Stimulated activated naive B cell treated with anti-CD40 and anti-IgM and Interleukin-4, amounts not matched to agents 10 μg/mL and 1 μg/mL and 100 μg/mL, for 72 hours (primary cell): ENCODE measurements around the gene GPR6.
A peak's percentile ranks its signal among the peaks of the same experiment; 100 is the strongest.

Source experiments
- ATAC-seq, 2 donors: fragments of 150-1000 bp; cut with Tn5 transposase; replicated peaks; 2 replicates each; pipeline ENCODE4 v1.10.0; 2021; ENCODE audit warnings: moderate library complexity in 1 of 2
- DNase-seq: peaks from one replicate; pipeline ENCODE4 v3.0.0; 2021
- H3K27ac Mint-ChIP-seq: one replicate; pipeline ENCODE4 v1.8.0; 2022; ENCODE audit warnings: mild to moderate bottlenecking, mixed read lengths
- H3K27me3 Mint-ChIP-seq, 2 donors: one replicate each; pipeline ENCODE4 v1.8.0; 2022; ENCODE audit warnings: mixed read lengths in 2 of 2
- H3K36me3 Mint-ChIP-seq, 2 donors: one replicate each; pipeline ENCODE4 v1.8.0; 2022; ENCODE audit warnings: mixed read lengths in 2 of 2, mild to moderate bottlenecking in 1 of 2
- H3K4me1 Mint-ChIP-seq, 2 donors: one replicate each; pipeline ENCODE4 v1.8.0; 2022; ENCODE audit warnings: mixed read lengths in 2 of 2, mild to moderate bottlenecking in 1 of 2
- H3K4me3 Mint-ChIP-seq, 2 donors: one replicate each; pipeline ENCODE4 v1.8.0; 2022; ENCODE audit warnings: mild to moderate bottlenecking in 2 of 2, mixed read lengths in 2 of 2, moderate library complexity in 1 of 2
- H3K9me3 Mint-ChIP-seq, 2 donors: one replicate each; pipeline ENCODE4 v1.8.0; 2022; ENCODE audit warnings: mixed read lengths in 2 of 2, mild to moderate bottlenecking in 1 of 2

The GPR6 gene, protein sequence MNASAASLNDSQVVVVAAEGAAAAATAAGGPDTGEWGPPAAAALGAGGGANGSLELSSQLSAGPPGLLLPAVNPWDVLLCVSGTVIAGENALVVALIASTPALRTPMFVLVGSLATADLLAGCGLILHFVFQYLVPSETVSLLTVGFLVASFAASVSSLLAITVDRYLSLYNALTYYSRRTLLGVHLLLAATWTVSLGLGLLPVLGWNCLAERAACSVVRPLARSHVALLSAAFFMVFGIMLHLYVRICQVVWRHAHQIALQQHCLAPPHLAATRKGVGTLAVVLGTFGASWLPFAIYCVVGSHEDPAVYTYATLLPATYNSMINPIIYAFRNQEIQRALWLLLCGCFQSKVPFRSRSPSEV

DNA sequence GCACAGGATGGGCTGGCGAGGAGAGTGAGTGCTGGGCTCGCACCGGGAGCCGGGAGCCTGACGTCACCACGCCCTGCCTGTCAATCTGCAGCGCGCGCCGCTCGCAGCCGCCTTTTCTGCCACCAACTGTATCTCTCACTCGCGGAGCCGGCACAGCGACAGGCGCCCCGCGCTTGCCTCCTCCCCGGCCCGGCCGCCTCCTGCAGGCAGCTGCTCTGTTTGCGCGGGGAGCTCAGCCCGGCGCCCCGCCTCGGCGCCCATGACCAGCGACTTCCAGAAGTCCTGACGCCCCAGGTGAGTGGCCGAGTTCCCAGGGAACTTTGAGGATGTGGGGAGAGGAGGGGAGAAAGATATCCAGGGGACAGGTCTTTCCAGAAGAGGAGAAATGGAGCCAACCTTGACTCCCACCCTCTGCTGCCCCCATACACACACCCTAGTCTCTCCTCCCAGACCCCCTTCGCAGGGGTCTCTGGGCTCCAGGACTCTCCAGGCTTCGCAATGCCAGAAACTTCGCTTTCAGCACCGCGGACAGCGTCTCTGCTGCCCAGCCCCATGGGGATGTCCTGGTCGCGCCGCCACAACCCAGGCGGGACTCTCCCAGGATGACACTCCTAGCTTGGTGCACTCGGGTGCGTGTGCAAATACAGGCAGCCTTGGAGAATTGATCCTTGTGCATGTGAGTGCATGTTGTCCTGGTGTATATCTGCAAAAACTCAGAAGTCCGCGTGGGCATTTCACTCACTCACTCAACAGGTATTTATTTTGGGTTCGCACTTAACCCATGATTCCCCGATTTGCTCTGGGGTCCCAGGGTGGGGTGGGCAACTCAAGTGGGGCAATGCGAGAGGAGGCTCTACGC is at the start of gene GPR6:
Gene GPR6 (plus strand): TSS at position 138 of the 859 bp plus-strand sequence. CDS start 802 bp downstream, outside the sequence.
- DNase-seq = peak; percentile 9
- peaks cover 0 to 15% of the 10 kb centered on the region in 2 donors for H3K4me1 Mint-ChIP-seq
- H3K9me3 Mint-ChIP-seq = peaks cover 0 to 7% of the 10 kb centered on the region in 2 donors
- H3K27me3 Mint-ChIP-seq = peaks cover 51 to 88% of the 10 kb centered on the region in 2 donors
- ATAC-seq = peak; percentile 71
- H3K4me3 Mint-ChIP-seq = peak within 1 kb of the TSS in 1 of 2 donors; percentile 26
- no peak within 1 kb of the TSS for H3K27ac Mint-ChIP-seq
- H3K36me3 Mint-ChIP-seq = peaks cover 2 to 3% of the 10 kb centered on the region in 2 donors

DNA sequence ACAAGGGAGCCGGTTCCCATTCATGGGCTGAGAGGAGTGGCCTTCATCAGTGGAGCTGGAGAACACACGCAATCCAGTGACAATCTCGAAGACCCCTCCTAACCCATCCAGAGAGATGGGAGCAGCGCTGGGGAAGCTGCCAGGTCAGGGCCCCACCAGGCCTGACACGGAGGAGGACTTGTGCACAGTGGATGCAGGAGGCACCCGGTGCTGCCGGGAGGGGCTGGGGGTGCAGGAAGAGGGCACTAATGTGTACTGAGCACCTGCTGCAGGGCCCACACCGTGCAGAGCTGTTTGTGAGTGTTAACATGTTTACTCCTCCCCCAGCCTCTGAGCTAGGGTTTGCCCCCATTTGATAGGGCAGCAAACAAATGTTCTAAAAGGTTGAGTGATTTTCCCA is 43.8 kb upstream of the GPR6 start:
- no peak overlapping the region for H3K27ac Mint-ChIP-seq
- ATAC-seq (no peak), DNase-seq (no peak)
- no peaks in the 10 kb centered on the region for H3K27me3 Mint-ChIP-seq
- H3K36me3 Mint-ChIP-seq = peaks cover 2 to 4% of the 10 kb centered on the region in 2 donors
- H3K9me3 Mint-ChIP-seq = peaks cover 6 to 8% of the 10 kb centered on the region in 2 donors
- H3K4me1 Mint-ChIP-seq = peaks cover 7 to 24% of the 10 kb centered on the region in 2 donors
- no peak overlapping the region for H3K4me3 Mint-ChIP-seq

DNA sequence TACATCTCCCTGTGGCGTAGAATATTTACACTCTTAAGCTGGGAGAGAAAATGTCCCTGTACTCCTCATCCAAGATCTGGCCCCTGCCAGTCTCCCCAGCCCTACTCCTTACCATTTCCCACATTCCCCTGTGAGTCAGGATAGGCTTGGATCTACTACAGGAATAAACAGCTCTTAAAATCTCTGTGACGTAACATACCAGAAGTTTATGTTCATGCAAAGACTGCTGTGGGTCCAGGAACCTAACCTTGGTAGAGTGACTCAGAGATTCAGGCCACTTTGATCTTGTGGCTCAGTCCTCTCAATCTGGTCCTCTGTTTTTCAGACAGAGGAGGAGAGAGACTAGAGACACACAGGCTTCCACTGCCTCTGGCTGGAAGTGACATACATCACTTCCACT is 38.5 kb upstream of the GPR6 start:
- ATAC-seq (no peak), DNase-seq (no peak)
- Mint-ChIP-seq H3K4me1 (no peaks in the 10 kb centered on the region), H3K27me3 (peaks cover 0 to 4% of the 10 kb centered on the region in 2 donors), H3K4me3 (no peak overlapping the region), H3K27ac (no peak overlapping the region), H3K9me3 (peaks cover 4 to 5% of the 10 kb centered on the region in 2 donors), H3K36me3 (peaks cover 4% of the 10 kb centered on the region in 2 donors)

DNA sequence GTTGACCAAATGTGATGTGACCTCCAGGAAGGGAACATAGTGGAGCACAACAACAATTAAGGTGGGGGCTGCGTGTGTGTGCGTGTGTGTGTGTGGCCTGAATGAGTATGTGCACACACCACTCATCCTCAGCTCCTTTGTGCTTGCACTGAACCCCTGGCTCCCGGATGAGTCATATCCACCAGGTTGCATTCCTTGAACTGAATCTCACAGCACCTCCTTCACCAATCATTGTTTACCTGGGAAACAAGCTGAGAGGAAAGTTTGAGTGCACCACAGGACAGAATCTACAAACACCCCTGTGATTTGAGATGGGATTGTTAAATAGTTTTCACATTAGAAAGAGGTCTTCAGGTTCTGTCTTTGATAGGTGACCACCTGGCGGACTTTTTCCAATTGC is 33.7 kb upstream of the GPR6 start:
- no peak for DNase-seq
- no peak for ATAC-seq
- Mint-ChIP-seq H3K9me3 (peaks cover 0 to 1% of the 10 kb centered on the region in 2 donors), H3K36me3 (peaks cover 0 to 2% of the 10 kb centered on the region in 2 donors), H3K4me3 (no peak overlapping the region), H3K27ac (no peak overlapping the region), H3K4me1 (no peaks in the 10 kb centered on the region), H3K27me3 (peaks cover 4 to 11% of the 10 kb centered on the region in 2 donors)

DNA sequence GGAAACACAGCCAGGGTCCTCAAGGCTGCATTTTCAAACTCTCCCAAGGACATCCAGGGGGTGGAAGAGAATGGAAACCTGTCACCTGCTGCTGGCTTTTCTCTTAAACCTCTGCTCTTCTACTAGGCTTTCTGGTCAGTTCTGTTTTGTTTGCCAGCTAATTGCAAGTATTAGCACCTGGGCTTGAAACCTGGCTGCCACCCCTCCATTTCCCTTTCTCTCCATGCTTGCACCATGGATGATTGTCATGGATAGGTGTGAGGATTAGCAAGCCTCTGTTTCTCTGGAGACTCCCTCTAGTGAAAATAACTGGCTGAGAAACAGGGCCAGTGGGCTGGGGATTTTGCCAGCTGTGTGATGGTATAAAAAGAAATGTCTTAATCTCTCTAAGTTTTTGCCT is 33.0 kb upstream of the GPR6 start:
- no peak for ATAC-seq
- no peaks in the 10 kb centered on the region for H3K4me1 Mint-ChIP-seq
- peaks cover 0 to 6% of the 10 kb centered on the region in 2 donors for H3K36me3 Mint-ChIP-seq
- H3K9me3 Mint-ChIP-seq = peaks cover 0 to 6% of the 10 kb centered on the region in 2 donors
- H3K27ac Mint-ChIP-seq = no peak overlapping the region
- peaks cover 3 to 16% of the 10 kb centered on the region in 2 donors for H3K27me3 Mint-ChIP-seq
- no peak for DNase-seq
- H3K4me3 Mint-ChIP-seq = no peak overlapping the region

DNA sequence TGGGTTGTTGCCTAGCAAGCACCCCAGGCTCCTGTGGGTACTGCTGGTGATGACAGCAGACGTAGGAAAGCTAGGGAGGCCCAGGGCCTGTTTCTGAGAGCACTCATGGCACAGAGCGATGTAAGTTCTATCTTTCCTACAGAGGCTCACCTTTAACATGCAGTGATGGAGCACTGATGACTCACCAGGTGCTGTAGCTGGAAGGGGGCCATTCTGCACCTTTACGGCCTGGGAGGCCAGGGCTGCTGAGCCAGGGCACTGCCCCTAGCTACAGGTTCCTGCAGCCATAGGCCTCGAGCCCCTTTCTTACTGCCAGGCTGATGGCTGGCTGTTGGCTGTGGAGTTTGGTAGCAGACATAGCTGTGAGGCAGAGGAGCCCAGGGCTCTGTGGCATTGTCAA is 31.1 kb upstream of the GPR6 start:
- no peak for DNase-seq
- Mint-ChIP-seq H3K27ac (no peak overlapping the region), H3K36me3 (peaks cover 0 to 4% of the 10 kb centered on the region in 2 donors), H3K9me3 (peaks cover 0 to 10% of the 10 kb centered on the region in 2 donors), H3K27me3 (peaks cover 0 to 16% of the 10 kb centered on the region in 2 donors), H3K4me1 (no peaks in the 10 kb centered on the region), H3K4me3 (no peak overlapping the region)
- no peak for ATAC-seq

DNA sequence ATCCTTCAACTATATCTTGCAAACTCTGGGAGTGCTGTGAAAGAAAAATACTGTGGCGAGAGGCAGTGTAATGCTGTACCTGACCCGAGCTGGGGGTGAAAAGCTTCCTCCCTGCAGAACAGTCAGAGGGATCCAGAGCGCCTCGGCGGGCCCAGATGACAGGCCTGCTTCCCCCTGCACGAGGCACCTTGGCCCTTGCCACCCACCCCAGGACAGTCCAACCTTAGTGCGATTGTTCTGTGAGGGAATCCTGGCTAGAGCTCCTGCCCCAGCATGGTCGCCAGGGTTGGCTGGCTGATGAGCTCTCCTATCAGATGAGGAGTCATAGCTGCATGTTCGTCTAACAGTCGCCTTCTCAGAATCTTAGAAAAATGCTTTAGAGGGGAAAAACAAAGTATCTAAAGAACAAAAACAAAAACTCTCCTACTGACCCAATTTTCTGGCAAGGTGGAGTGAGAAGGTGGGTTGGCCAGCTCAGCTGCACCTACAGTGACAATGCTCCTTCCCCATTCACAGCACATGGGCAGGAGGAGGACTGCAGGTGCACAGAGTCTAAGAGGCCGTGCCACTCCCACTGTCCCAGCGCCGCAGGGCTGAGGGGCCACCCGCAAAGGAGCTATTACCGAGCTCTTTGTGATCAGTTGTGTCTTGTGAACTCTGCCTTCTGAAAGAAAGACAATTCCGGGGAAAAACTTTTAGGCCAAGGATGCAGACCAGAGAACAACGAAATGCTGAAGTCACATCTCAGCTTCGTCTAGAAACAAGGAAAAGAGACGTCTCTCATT is 28.6 kb upstream of the GPR6 start:
- Mint-ChIP-seq H3K27ac (no peak overlapping the region), H3K36me3 (peaks cover under 1 to 5% of the 10 kb centered on the region in 2 donors), H3K9me3 (peaks cover 1 to 10% of the 10 kb centered on the region in 2 donors), H3K27me3 (peaks cover 0 to 16% of the 10 kb centered on the region in 2 donors), H3K4me3 (no peak overlapping the region), H3K4me1 (no peaks in the 10 kb centered on the region)
- ATAC-seq (no peak), DNase-seq (no peak)

DNA sequence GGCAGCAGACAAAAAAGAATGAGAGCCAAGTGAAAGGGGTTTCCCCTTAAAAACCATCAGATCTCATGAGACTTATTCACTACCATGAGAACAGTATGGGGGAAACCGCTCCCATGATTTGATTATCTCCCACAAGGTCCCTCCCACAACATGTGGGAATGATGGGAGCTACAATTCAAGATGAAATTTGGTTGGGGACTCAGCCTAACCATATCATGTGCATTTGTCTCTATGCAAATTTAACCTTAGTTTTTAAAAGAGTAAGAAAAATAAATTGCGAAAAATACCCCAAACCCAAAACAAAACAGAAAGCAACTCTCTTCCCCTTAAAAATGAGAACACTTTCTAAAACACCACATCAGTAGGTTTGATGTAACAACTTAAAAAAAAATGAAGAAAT is 22.6 kb upstream of the GPR6 start:
- ATAC-seq = no peak
- Mint-ChIP-seq H3K9me3 (peaks cover 11 to 13% of the 10 kb centered on the region in 2 donors), H3K4me3 (no peak overlapping the region), H3K27me3 (no peaks in the 10 kb centered on the region), H3K27ac (no peak overlapping the region), H3K36me3 (peaks cover 6 to 7% of the 10 kb centered on the region in 2 donors), H3K4me1 (peaks cover 0 to 2% of the 10 kb centered on the region in 2 donors)
- DNase-seq = no peak

DNA sequence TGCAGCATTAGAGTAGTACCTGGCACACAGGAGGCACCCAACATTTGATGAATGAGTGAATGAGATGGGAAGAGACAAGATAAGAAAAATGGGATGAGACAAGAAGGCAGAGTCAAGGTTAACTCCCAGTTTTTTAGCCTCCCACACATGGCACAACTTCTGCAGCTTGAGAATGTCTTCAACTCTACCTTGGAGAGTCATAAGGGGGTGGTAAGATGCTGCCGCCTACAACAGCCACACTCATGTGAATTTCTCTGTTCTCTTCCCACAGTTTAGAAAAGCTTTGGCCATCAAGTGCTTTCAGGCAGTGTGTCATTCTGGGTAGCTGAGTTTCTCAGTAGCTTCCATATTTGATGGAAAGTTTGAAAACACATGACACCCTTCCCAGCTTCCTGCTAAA is 19.5 kb upstream of the GPR6 start:
- ATAC-seq = no peak
- Mint-ChIP-seq H3K4me3 (no peak overlapping the region), H3K27ac (no peak overlapping the region), H3K27me3 (peaks cover 0 to 5% of the 10 kb centered on the region in 2 donors), H3K4me1 (peaks cover 7 to 10% of the 10 kb centered on the region in 2 donors), H3K9me3 (peaks cover 7 to 17% of the 10 kb centered on the region in 2 donors), H3K36me3 (peaks cover 9 to 13% of the 10 kb centered on the region in 2 donors)
- no peak for DNase-seq

DNA sequence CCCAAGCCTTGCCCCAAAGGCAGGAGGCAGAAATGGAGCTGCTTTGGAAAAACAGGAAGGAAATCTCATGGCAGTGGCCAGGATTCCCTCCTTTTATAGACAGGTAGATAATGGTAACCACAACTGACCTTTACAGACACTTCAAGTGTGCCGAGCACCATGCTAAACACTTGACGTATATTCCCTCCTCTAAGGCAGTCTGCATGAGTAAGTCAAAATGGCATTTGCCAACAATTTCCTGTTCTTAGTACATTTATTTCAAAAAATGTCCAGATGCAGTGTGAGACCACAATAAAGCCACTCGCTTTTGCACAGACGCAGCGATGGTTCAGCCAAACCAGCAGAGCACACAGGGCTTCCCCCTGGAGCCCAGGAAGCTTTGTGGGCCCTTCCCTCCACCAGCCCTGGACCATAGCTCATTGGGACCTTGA is 16.5 kb upstream of the GPR6 start:
- Mint-ChIP-seq H3K4me3 (no peak overlapping the region), H3K4me1 (peaks cover 5 to 10% of the 10 kb centered on the region in 2 donors), H3K9me3 (peaks cover 2 to 4% of the 10 kb centered on the region in 2 donors), H3K36me3 (peaks cover 2 to 6% of the 10 kb centered on the region in 2 donors), H3K27me3 (peaks cover 0 to 5% of the 10 kb centered on the region in 2 donors), H3K27ac (peak overlapping the region; percentile 3)
- peak; percentile 79 to 85 for ATAC-seq
- DNase-seq = peak; percentile 4

DNA sequence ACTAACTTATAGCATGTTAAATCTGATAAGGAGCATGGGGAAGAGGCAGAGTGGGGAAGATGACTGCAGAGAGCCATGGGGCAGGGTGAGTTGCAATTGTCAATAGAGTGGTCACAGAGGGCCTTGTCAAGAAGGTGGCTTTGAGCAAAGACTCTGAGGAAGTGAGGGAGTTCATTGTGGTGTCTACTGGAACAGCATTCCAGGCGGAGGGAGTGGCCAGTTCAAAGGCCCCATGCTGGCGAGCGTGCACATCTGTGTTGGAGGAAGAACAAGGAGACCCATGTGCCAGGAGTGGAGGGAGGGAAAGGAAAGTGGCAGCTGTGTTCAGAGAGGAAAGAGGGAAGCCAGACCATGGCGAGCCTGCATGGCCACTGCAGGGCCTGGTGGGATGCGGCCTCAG is 15.8 kb upstream of the GPR6 start:
- Mint-ChIP-seq H3K9me3 (peaks cover 2 to 4% of the 10 kb centered on the region in 2 donors), H3K27me3 (peaks cover 0 to 5% of the 10 kb centered on the region in 2 donors), H3K27ac (peak overlapping the region; percentile 3), H3K4me1 (peaks cover 5 to 10% of the 10 kb centered on the region in 2 donors), H3K36me3 (peaks cover 2 to 6% of the 10 kb centered on the region in 2 donors), H3K4me3 (no peak overlapping the region)
- DNase-seq (no peak), ATAC-seq (no peak)

DNA sequence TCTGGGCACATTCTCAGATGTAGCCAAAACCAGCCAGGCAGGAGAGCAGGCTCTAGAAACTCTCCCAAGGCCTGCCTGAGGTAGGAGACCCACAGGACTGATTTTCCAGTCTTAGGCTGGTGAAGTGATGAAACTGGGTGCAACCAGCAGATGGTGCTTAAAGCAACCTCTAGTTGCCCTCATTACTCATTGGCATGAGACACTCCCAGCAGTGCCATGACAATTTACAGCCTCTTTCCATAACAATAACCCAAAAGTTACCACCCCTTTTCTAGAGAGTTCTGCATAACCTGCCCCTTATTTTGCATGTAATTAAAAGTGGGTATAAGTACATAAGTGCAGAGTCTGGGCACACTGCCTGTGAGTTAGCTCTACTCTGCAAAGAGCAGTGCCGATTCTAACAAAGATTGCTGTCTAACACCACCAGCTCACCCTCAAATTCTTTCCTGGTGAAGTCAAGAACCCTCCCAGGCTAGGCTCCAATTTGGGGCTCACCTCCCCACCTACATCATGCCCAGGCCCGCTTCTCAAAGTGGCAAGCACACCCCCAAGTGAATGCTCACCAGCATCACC is 14.4 kb upstream of the GPR6 start:
- DNase-seq = no peak
- H3K36me3 Mint-ChIP-seq = peaks cover 2 to 6% of the 10 kb centered on the region in 2 donors
- H3K9me3 Mint-ChIP-seq = peaks cover 2 to 4% of the 10 kb centered on the region in 2 donors
- H3K27ac Mint-ChIP-seq = no peak overlapping the region
- no peak overlapping the region for H3K4me3 Mint-ChIP-seq
- H3K27me3 Mint-ChIP-seq = peaks cover 0 to 5% of the 10 kb centered on the region in 2 donors
- peaks cover 5 to 10% of the 10 kb centered on the region in 2 donors for H3K4me1 Mint-ChIP-seq
- no peak for ATAC-seq

DNA sequence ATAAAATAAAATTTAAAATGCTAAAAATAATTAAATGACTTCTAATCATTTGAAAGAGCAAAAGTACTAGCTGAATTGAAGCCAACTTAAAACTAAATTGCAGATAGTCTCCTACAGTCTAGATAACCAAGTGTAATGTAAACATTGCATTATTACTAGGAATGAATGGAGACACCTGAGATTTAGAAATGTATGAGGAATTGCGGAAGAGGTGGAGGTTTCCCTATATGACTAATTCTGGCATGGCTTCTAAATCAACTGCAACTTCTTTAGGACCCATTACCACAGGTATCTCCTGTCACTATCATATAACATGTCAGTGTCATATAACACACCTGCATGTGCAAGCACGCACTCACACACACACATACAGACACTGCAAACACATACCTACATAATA is 13.2 kb upstream of the GPR6 start:
- peaks cover 6 to 10% of the 10 kb centered on the region in 2 donors for H3K27me3 Mint-ChIP-seq
- no peak overlapping the region for H3K4me3 Mint-ChIP-seq
- ATAC-seq = no peak
- peaks cover 2 to 4% of the 10 kb centered on the region in 2 donors for H3K9me3 Mint-ChIP-seq
- no peak overlapping the region for H3K27ac Mint-ChIP-seq
- no peak for DNase-seq
- peaks cover 2 to 6% of the 10 kb centered on the region in 2 donors for H3K36me3 Mint-ChIP-seq
- peaks cover 5 to 10% of the 10 kb centered on the region in 2 donors for H3K4me1 Mint-ChIP-seq
